Hematopoietic multipotent progenitor cell treated with erythropoietin and hydrocortisone succinate and interleukin-3 and kit ligand, for 17 days (in vitro differentiated cells): ENCODE measurements around the gene OR6V1.

Experiments used
- DNase-seq: peaks from one replicate; pipeline ENCODE4 v3.0.0-alpha.2; 2015; ENCODE audit warnings: low spot score

Gene OR6V1

GRCh38 chr7:143052041-143052440 is at the start of gene OR6V1:
Gene OR6V1, plus strand, starts transcription at chr7:143052341. Its CDS starts 0 bp downstream, at chr7:143052341.
- DNase-seq = no peak

GRCh38 chr7:143002898-143003297 is 49.2 kb upstream of the OR6V1 start:
- DNase-seq = no peak

GRCh38 chr7:143003393-143004051 is 48.6 kb upstream of the OR6V1 start:
- peak; percentile 77 for DNase-seq

- DNase-seq = no peak
Measured at GRCh38 chr7:143005632-143006260, 46.4 kb upstream of the OR6V1 start.

GRCh38 chr7:143008007-143008901 is 43.9 kb upstream of the OR6V1 start:
- peak; percentile 80 for DNase-seq

- no peak for DNase-seq
Measured at GRCh38 chr7:143012001-143012400, 40.1 kb upstream of the OR6V1 start.

- no peak for DNase-seq
Measured at GRCh38 chr7:143012409-143012808, 39.7 kb upstream of the OR6V1 start.

GRCh38 chr7:143013473-143013872 is 38.7 kb upstream of the OR6V1 start:
- DNase-seq = no peak

GRCh38 chr7:143013893-143014292 is 38.2 kb upstream of the OR6V1 start:
- DNase-seq = no peak

- no peak for DNase-seq
Measured at GRCh38 chr7:143015084-143015483, 37.1 kb upstream of the OR6V1 start.

GRCh38 chr7:143015926-143016490 is 36.1 kb upstream of the OR6V1 start:
- no peak for DNase-seq

- no peak for DNase-seq
Measured at GRCh38 chr7:143016996-143017395, 35.1 kb upstream of the OR6V1 start.

- DNase-seq = no peak
Measured at GRCh38 chr7:143018931-143019330, 33.2 kb upstream of the OR6V1 start.

GRCh38 chr7:143023047-143023446 is 29.1 kb upstream of the OR6V1 start:
- no peak for DNase-seq

- no peak for DNase-seq
Measured at GRCh38 chr7:143025371-143025770, 26.8 kb upstream of the OR6V1 start.

- no peak for DNase-seq
Measured at GRCh38 chr7:143027032-143027431, 25.1 kb upstream of the OR6V1 start, which contains the start of gene OR9A2. Gene OR9A2, minus strand, starts transcription at chr7:143027132. Its CDS starts 0 bp downstream, at chr7:143027132.

- no peak for DNase-seq
Measured at GRCh38 chr7:143027683-143028082, 24.5 kb upstream of the OR6V1 start.

GRCh38 chr7:143038635-143039034 is 13.5 kb upstream of the OR6V1 start:
- DNase-seq = no peak

- no peak for DNase-seq
Measured at GRCh38 chr7:143040209-143040715, 11.9 kb upstream of the OR6V1 start.

GRCh38 chr7:143041346-143041745 is 10.8 kb upstream of the OR6V1 start:
- DNase-seq = no peak

- DNase-seq = no peak
Measured at GRCh38 chr7:143042159-143042789, 9.9 kb upstream of the OR6V1 start.

- no peak for DNase-seq
Measured at GRCh38 chr7:143042790-143043271, 9.3 kb upstream of the OR6V1 start.
